HG03460 (cell line): ENCODE data around the gene CHPF2.

Source experiments
- ATAC-seq: cut with Tn5 transposase; IDR thresholded peaks from one replicate; pipeline ENCODE4 v1.9.1; 2021; ENCODE audit not compliant: unreplicated experiment

The CHPF2 gene

GRCh38 chr7:151232917-151233701, 826 bp downstream of the CHPF2 start:
- peak; percentile 40 for ATAC-seq

GRCh38 chr7:151233804-151234203, 1.5 kb downstream of the CHPF2 start:
- ATAC-seq: no peak

- no peak for ATAC-seq
These were observed 3.0 kb downstream of the CHPF2 start for GRCh38 chr7:151235091-151235787.

GRCh38 chr7:151236406-151236805, 4.1 kb downstream of the CHPF2 start:
- no peak for ATAC-seq

- ATAC-seq: no peak
These were observed 5.2 kb downstream of the CHPF2 start for GRCh38 chr7:151237244-151238189.

GRCh38 chr7:151238190-151238810, 6.0 kb downstream of the CHPF2 start:
- ATAC-seq: no peak

- ATAC-seq: no peak
These were observed 6.9 kb downstream of the CHPF2 start for GRCh38 chr7:151238924-151239836.

- no peak for ATAC-seq
These were observed 7.7 kb downstream of the CHPF2 start for GRCh38 chr7:151239837-151240459.

GRCh38 chr7:151240536-151240935, 8.3 kb downstream of the CHPF2 start:
- no peak for ATAC-seq

GRCh38 chr7:151240942-151241754, 8.9 kb downstream of the CHPF2 start:
- ATAC-seq: no peak

GRCh38 chr7:151241755-151242096, 9.4 kb downstream of the CHPF2 start:
- ATAC-seq: no peak

- no peak for ATAC-seq
These were observed 10.1 kb downstream of the CHPF2 start for GRCh38 chr7:151242159-151243044.

- ATAC-seq: no peak
These were observed 10.7 kb downstream of the CHPF2 start for GRCh38 chr7:151243045-151243349.

- ATAC-seq: no peak
These were observed 11.3 kb downstream of the CHPF2 start for GRCh38 chr7:151243408-151244195.

GRCh38 chr7:151244196-151244840, 12.0 kb downstream of the CHPF2 start:
- ATAC-seq: no peak

GRCh38 chr7:151244841-151245346, 12.6 kb downstream of the CHPF2 start:
- no peak for ATAC-seq
